H1 (cell line): ENCODE results near the gene SLC4A1AP. TPM values are rescaled to one million over a fixed set of nuclear protein-coding genes. Genes with fewer than 3 reads are reported as not detected.

Experiments used
- CTCF ChIA-PET: fragments of 300-600 bp; sonication (Branson Sonifier 250); formaldehyde crosslinking; loops from one replicate; lab custom pipeline; 2021; ENCODE audit not compliant: partially characterized antibody; lab: Charles Lee
- POLR2A ChIA-PET: fragments of 300-600 bp; sonication (Branson Sonifier 250); formaldehyde crosslinking; loops from one replicate; lab custom pipeline; 2021; ENCODE audit warnings: inconsistent platforms; ENCODE audit not compliant: partially characterized antibody; lab: Charles Lee
- DNase-seq, 2 experiments: peaks; one replicate each; pipeline versions ENCODE4 v3.0.0 to v3.0.0-alpha.2; 2010 to 2022; ENCODE audit warnings: low spot score in 2 of 2, low read depth in 1 of 2, mixed read lengths in 1 of 2
- FAIRE-seq: peaks from 2 replicates; lab custom pipeline; 2011; peaks lifted over from hg19 to GRCh38; lab: Jason Lieb, UNC
- H2AFZ ChIP-seq: 2 replicates; pipeline ENCODE4 v1.8.1; 2012; ENCODE audit warnings: low read length, inconsistent platforms
- H2AK5ac ChIP-seq: 2 replicates; pipeline ENCODE4 v1.6.1; 2013; ENCODE audit warnings: low read depth, low read length
- H2BK120ac ChIP-seq: replicated peaks from 2 replicates; pipeline ENCODE3; 2013; ENCODE audit warnings: low read depth, low read length, inconsistent platforms
- H2BK12ac ChIP-seq: 2 replicates; pipeline ENCODE4 v1.6.1; 2013; ENCODE audit warnings: low read depth, low read length
- H2BK15ac ChIP-seq: 2 replicates; pipeline ENCODE4 v1.6.1; 2013; ENCODE audit warnings: low read length
- H2BK20ac ChIP-seq: 2 replicates; pipeline ENCODE4 v1.6.1; 2013; ENCODE audit warnings: low read length
- H2BK5ac ChIP-seq: 2 replicates; pipeline ENCODE4 v1.6.1; 2013; ENCODE audit warnings: low read depth, low read length
- H3K14ac ChIP-seq: 2 replicates; pipeline ENCODE4 v1.6.1; 2013; ENCODE audit warnings: inconsistent platforms; ENCODE audit not compliant: insufficient read length
- H3K18ac ChIP-seq: 2 replicates; pipeline ENCODE4 v1.6.1; 2013; ENCODE audit warnings: low read length; ENCODE audit errors: extremely low read depth
- H3K23ac ChIP-seq: 2 replicates; pipeline ENCODE4 v1.6.1; 2013; ENCODE audit warnings: inconsistent platforms; ENCODE audit not compliant: insufficient read length
- H3K23me2 ChIP-seq: 2 replicates; pipeline ENCODE4 v1.6.1; 2013; ENCODE audit warnings: low read depth, low read length
- H3K27ac ChIP-seq: 2 replicates; pipeline ENCODE4 v1.6.1; 2011; ENCODE audit warnings: low read depth, low read length, inconsistent platforms
- H3K27me3 ChIP-seq, 4 experiments: replicated peaks in 1 of 4; 1 replicate in 1 of 4; 2 replicates in 3 of 4; pipeline versions ENCODE4 v1.6.1 to v1.8.1; 2011 to 2013; ENCODE audit warnings: low read length in 3 of 4, mild to moderate bottlenecking in 3 of 4, inconsistent platforms in 2 of 4, mixed read lengths in 2 of 4, moderate library complexity in 1 of 4; ENCODE audit not compliant: control insufficient read depth in 3 of 4, insufficient read depth in 3 of 4; ENCODE audit errors: extremely low read depth in 1 of 4
- H3K36me3 ChIP-seq, 4 experiments: 2 replicates each; pipeline versions ENCODE4 v1.6.1 to v1.8.1; 2011 to 2013; ENCODE audit warnings: mild to moderate bottlenecking in 4 of 4, low read length in 3 of 4, moderate library complexity in 2 of 4, control low read depth in 1 of 4, inconsistent platforms in 1 of 4; ENCODE audit not compliant: insufficient read depth in 4 of 4, control insufficient read depth in 2 of 4
- H3K4ac ChIP-seq: replicated peaks from 2 replicates; pipeline ENCODE3; 2013; ENCODE audit warnings: low read length, low read depth, mixed read lengths, inconsistent platforms; ENCODE audit not compliant: insufficient read length
- H3K4me1 ChIP-seq, 4 experiments: replicated peaks in 1 of 4; 1 replicate in 1 of 4; 2 replicates in 3 of 4; pipeline versions ENCODE4 v1.6.1 to v1.8.1; 2011 to 2013; ENCODE audit warnings: low read length in 3 of 4, inconsistent platforms in 2 of 4, mixed read lengths in 1 of 4; ENCODE audit not compliant: insufficient read depth in 4 of 4, control insufficient read depth in 3 of 4
- H3K4me2 ChIP-seq, 2 experiments: 2 replicates each; pipeline versions ENCODE4 v1.6.1 to v1.8.1; 2011 to 2013; ENCODE audit warnings: low read depth in 2 of 2, low read length in 2 of 2, control low read depth in 1 of 2, inconsistent platforms in 1 of 2, mild to moderate bottlenecking in 1 of 2; ENCODE audit not compliant: insufficient read depth in 1 of 2
- H3K4me3 ChIP-seq, 4 experiments: fragments of 200-600, 300-600 bp in 1 of 4; sonication (generic), shearing (Covaris generic), sonication (Bioruptor Twin) in 1 of 4; 2 replicates each; pipeline versions ENCODE4 v1.5.1 to v1.8.1; 2011 to 2016; ENCODE audit warnings: low read length in 4 of 4, low read depth in 3 of 4, control low read depth in 2 of 4, inconsistent platforms in 2 of 4, mild to moderate bottlenecking in 2 of 4, mixed read lengths in 1 of 4, moderate library complexity in 1 of 4; ENCODE audit not compliant: insufficient read depth in 2 of 4; ENCODE audit errors: extremely low read depth in 1 of 4
- H3K56ac ChIP-seq: replicated peaks from 2 replicates; pipeline ENCODE3; 2013; ENCODE audit warnings: low read depth, mild to moderate bottlenecking, mixed read lengths, low read length, inconsistent platforms; ENCODE audit not compliant: insufficient read length
- H3K79me1 ChIP-seq: 2 replicates; pipeline ENCODE4 v1.6.1; 2013; ENCODE audit warnings: low read depth, low read length, control low read depth
- H3K79me2 ChIP-seq, 2 experiments: 2 replicates each; pipeline versions ENCODE4 v1.6.1 to v1.8.1; 2012 to 2013; ENCODE audit warnings: low read length in 2 of 2, mild to moderate bottlenecking in 2 of 2, inconsistent platforms in 1 of 2; ENCODE audit not compliant: insufficient read depth in 2 of 2, control insufficient read depth in 1 of 2
- H3K9ac ChIP-seq, 4 experiments: replicated peaks in 1 of 4; 1 replicate in 1 of 4; 2 replicates in 3 of 4; pipeline versions ENCODE4 v1.6.1 to v1.8.1; 2011 to 2013; ENCODE audit warnings: low read depth in 3 of 4, low read length in 3 of 4, control low read depth in 2 of 4, mild to moderate bottlenecking in 2 of 4, moderate library complexity in 2 of 4, inconsistent platforms in 1 of 4; ENCODE audit errors: extremely low read depth in 1 of 4
- H3K9me3 ChIP-seq, 2 experiments: 2 replicates each; pipeline versions ENCODE4 v1.6.1 to v1.8.1; 2012 to 2013; ENCODE audit warnings: mild to moderate bottlenecking in 2 of 2, moderate library complexity in 2 of 2, control low read depth in 1 of 2, inconsistent platforms in 1 of 2, low read depth in 1 of 2, low read length in 1 of 2, mixed read lengths in 1 of 2; ENCODE audit not compliant: insufficient read depth in 2 of 2
- H4K20me1 ChIP-seq, 2 experiments: replicated peaks in 1 of 2; 2 replicates each; pipeline versions ENCODE3 to v1.8.1; 2011 to 2013; ENCODE audit warnings: inconsistent platforms in 2 of 2, low read length in 2 of 2, mild to moderate bottlenecking in 1 of 2; ENCODE audit not compliant: insufficient read depth in 2 of 2, control insufficient read depth in 1 of 2
- H4K5ac ChIP-seq: 2 replicates; pipeline ENCODE4 v1.6.1; 2013; ENCODE audit warnings: low read length, low read depth, mixed read lengths, inconsistent platforms; ENCODE audit not compliant: insufficient read length
- H4K8ac ChIP-seq: 2 replicates; pipeline ENCODE4 v1.8.0; 2013; ENCODE audit warnings: mild to moderate bottlenecking, moderate library complexity, low read length, inconsistent platforms; ENCODE audit not compliant: insufficient read depth; ENCODE audit errors: extremely low read depth
- H4K91ac ChIP-seq: replicated peaks from 2 replicates; pipeline ENCODE3; 2013; ENCODE audit warnings: low read length, mixed read lengths, inconsistent platforms; ENCODE audit not compliant: insufficient read length
- BRCA1 ChIP-seq: IDR thresholded peaks from 2 replicates; pipeline ENCODE4 v1.6.1; 2012; ENCODE audit warnings: low read depth, low read length, improper control_type of control experiment
- HDAC6 ChIP-seq: IDR thresholded peaks from one replicate; pipeline ENCODE4 v1.7.1; 2012; ENCODE audit warnings: low read depth, mild to moderate bottlenecking, inconsistent platforms, low read length, moderate library complexity
- JUND ChIP-seq: IDR thresholded peaks from 2 replicates; pipeline ENCODE4 v1.6.1; 2011; ENCODE audit warnings: mild to moderate bottlenecking, improper control_type of control experiment, low read length
- KDM1A ChIP-seq: fragments of 200-600, 300-600 bp; sonication (generic); IDR thresholded peaks from 2 replicates; pipeline ENCODE4 v1.7.1; 2016; ENCODE audit warnings: mild to moderate bottlenecking, low read length, borderline replicate concordance
- MAFK ChIP-seq: IDR thresholded peaks from 2 replicates; pipeline ENCODE4 v1.6.1; 2012; ENCODE audit warnings: low read depth, mild to moderate bottlenecking, improper control_type of control experiment, low read length
- POLR2A ChIP-seq, 2 experiments: IDR thresholded peaks; 1 replicate in 1 of 2; 2 replicates in 1 of 2; pipeline ENCODE4 v1.6.1; 2011; ENCODE audit warnings: low read depth in 2 of 2, low read length in 2 of 2, mild to moderate bottlenecking in 2 of 2; ENCODE audit errors: control extremely low read depth in 1 of 2
- WGBS, 2 experiments: shearing (Covaris generic) in 1 of 2; methylation state at CpG; one replicate each; pipeline versions ENCODE4 v1.1.6 to v1.1.7; 2013 to 2015; ENCODE audit warnings: low lambda C conversion rate in 2 of 2, mixed read lengths in 2 of 2, inconsistent platforms in 1 of 2, low coverage in 1 of 2, missing lambda C conversion rate in 1 of 2; ENCODE audit not compliant: insufficient replicate concordance in 2 of 2, insufficient coverage in 1 of 2, insufficient read length in 1 of 2; ENCODE audit errors: extremely low coverage in 1 of 2, missing lambda C conversion rate in 1 of 2; 5-methylcytosine and 5-hydroxymethylcytosine counted together
- polyA plus RNA-seq, 7 experiments: library from polyadenylated mRNA; depleted of rRNA in 3 of 7; stranded (reverse) in 5 of 7; unstranded in 2 of 7; fragments of >200 nt in 5 of 7; fragments of 200-250 nt in 2 of 7; gene quantifications; 1 replicate in 5 of 7; 2 replicates in 1 of 7; 4 replicates in 1 of 7; pipeline versions ENCODE4 v1.2.1 to v1.2.3, GENCODE V29; 2011 to 2013; ENCODE audit warnings: missing spikeins in 2 of 7, mixed read lengths in 2 of 7
- total RNA-seq: library from RNA; stranded (reverse); fragmentation: NEBNext Ultra II Directional; extraction: Animal tissue kit (Norgen Biotek cat#: 25700); gene quantifications from 2 replicates; pipeline ENCODE4 v1.2.1, GENCODE V29; 2021

The SLC4A1AP gene
- total and polyA plus RNA-seq, 2 of the 8 experiments (the other 6 are each of a cell fraction or from before 2014, with no cell fraction given) = 8.1 to 18.4 TPM

- H4K5ac ChIP-seq = no peak overlapping the region
- TF ChIP-seq JUND (no peak), HDAC6 (no peak), MAFK (no peak), POLR2A (IDR thresholded peaks at IDR 0.05; ENCODE audit: control extremely low read depth in 1 of 2, low read depth in 2 of 2, low read length in 2 of 2) (no peak), BRCA1 (no peak), KDM1A (no peak)
- H3K56ac ChIP-seq = no peak overlapping the region
- WGBS, 2 experiments = 60% methylated on average over 4 of the region's 4 CpGs; no CpG with 5 or more reads in 1 of the 2 experiments
- no peak overlapping the region for H2BK15ac ChIP-seq
- no peak overlapping the region for H2BK20ac ChIP-seq
- H4K8ac ChIP-seq = no peak overlapping the region
- no peak overlapping the region for H3K4ac ChIP-seq
- H3K4me2 ChIP-seq = no peak overlapping the region
- no peaks in the 10 kb centered on the region for H3K9me3 ChIP-seq
- H3K79me2 ChIP-seq = no peaks in the 10 kb centered on the region
- H3K27me3 ChIP-seq = no peaks in the 10 kb centered on the region; a peak in 1 of 7 replicates
- no peak overlapping the region for H3K18ac ChIP-seq
- H2BK12ac ChIP-seq = 0 out of 2 replicates have a peak overlapping the region, but pooled peaks have one; percentile 50
- no peak overlapping the region for H3K27ac ChIP-seq
- H3K23me2 ChIP-seq = no peaks in the 10 kb centered on the region
- no peak overlapping the region for H4K91ac ChIP-seq
- no peak for FAIRE-seq
- no peak overlapping the region for H3K4me3 ChIP-seq
- H2AFZ ChIP-seq = no peak overlapping the region
- H3K4me1 ChIP-seq = peaks cover 1 to 11% (median 7%) of the 10 kb centered on the region in 4 experiments; a peak in 6 of 7 replicates
- H2AK5ac ChIP-seq = no peak overlapping the region
- no peak overlapping the region for H3K23ac ChIP-seq
- H3K79me1 ChIP-seq = no peaks in the 10 kb centered on the region
- no peak overlapping the region for H3K9ac ChIP-seq
- ChIA-PET POLR2A (interaction anchor here (0.5 to 3.2 kb wide), 2 partner anchors 23 to 668 kb away, joined by 4 to 18 read pairs; no protein-coding TSS in a partner anchor), CTCF (interaction anchor here (1.2 to 1.8 kb wide), 4 partner anchors 25 to 233 kb away, joined by 3 to 4 read pairs (median 4); no protein-coding TSS in a partner anchor)
- H3K36me3 ChIP-seq = no peaks in the 10 kb centered on the region
- H3K14ac ChIP-seq = no peak overlapping the region
- no peak overlapping the region for H2BK5ac ChIP-seq
- H2BK120ac ChIP-seq = no peak overlapping the region
- H4K20me1 ChIP-seq = no peaks in the 10 kb centered on the region
- DNase-seq = no peak
These were observed 65.5 kb downstream of the SLC4A1AP start for GRCh38 chr2:27729198-27729597.
